HepG2 (cell line): Measurements from ENCODE around the gene DHRS7. TPM values are rescaled to one million over a fixed set of nuclear protein-coding genes. Genes with fewer than 3 reads are reported as not detected.

ENCODE experiments used
- CHD2 ChIP-seq: IDR thresholded peaks from 2 replicates; pipeline ENCODE4 v1.6.1; 2011; ENCODE audit warnings: low read depth, low read length, improper control_type of control experiment
- CREB1 ChIP-seq, 2 experiments: fragments of 450-650 bp in 1 of 2; IDR thresholded peaks; 2 replicates each; pipeline ENCODE4 v1.6.1; 2016 to 2017; ENCODE audit warnings: control low read depth in 1 of 2, mild to moderate bottlenecking in 1 of 2, missing compliant biosample characterization in 1 of 2, missing genetic modification characterization in 1 of 2
- HNF1A ChIP-seq, 2 experiments: sonication (generic) in 1 of 2; formaldehyde crosslinking in 1 of 2; IDR thresholded peaks; 2 replicates each; pipeline versions ENCODE4 v1.4.0 to v1.6.1; 2016 to 2020; ENCODE audit warnings: borderline replicate concordance in 1 of 2, low read depth in 1 of 2, mild to moderate bottlenecking in 1 of 2, missing genetic modification reagents in 1 of 2
- PCBP2 ChIP-seq: fragments of 200-400 bp; formaldehyde crosslinking; optimal IDR thresholded peaks from 2 replicates; pipeline ENCODE3; 2018; ENCODE audit warnings: low read length, low read depth; ENCODE audit not compliant: poor library complexity, severe bottlenecking
- TSC22D2 ChIP-seq: sonication (generic); formaldehyde crosslinking; IDR thresholded peaks from 2 replicates; pipeline ENCODE4 v1.5.1; 2020; ENCODE audit warnings: missing genetic modification reagents, mild to moderate bottlenecking, borderline replicate concordance
- ZNF639 ChIP-seq: conservative IDR thresholded peaks from 2 replicates; pipeline ENCODE4 v1.6.1; 2018; ENCODE audit warnings: missing genetic modification reagents
- ZNF678 ChIP-seq: sonication (generic); formaldehyde crosslinking; IDR thresholded peaks from 2 replicates; pipeline ENCODE4 v1.4.0; 2020; ENCODE audit warnings: mild to moderate bottlenecking, missing genetic modification reagents
- ZNF740 ChIP-seq: sonication (generic); formaldehyde crosslinking; IDR thresholded peaks from 2 replicates; pipeline ENCODE4 v1.4.0; 2020; ENCODE audit warnings: missing genetic modification reagents
- polyA plus RNA-seq, 8 experiments: library from polyadenylated mRNA; depleted of rRNA in 3 of 8; stranded (reverse) in 7 of 8; unstranded in 1 of 8; fragments of >200 nt; fragmentation: Illumina TruSeq in 4 of 8; extraction: Trizol in 4 of 8; gene quantifications; 2 replicates each; pipeline versions ENCODE4 v1.2.1 to v1.2.3, GENCODE V29; 2011 to 2016; ENCODE audit warnings: low read depth in 4 of 8, missing spikeins in 1 of 8, mixed read lengths in 1 of 8; ENCODE audit not compliant: insufficient read depth in 1 of 8
- total RNA-seq, 5 experiments: library from RNA; depleted of rRNA; stranded (reverse); fragments of >200 nt; fragmentation: Illumina TruSeq; extraction: Trizol; gene quantifications; 2 replicates each; pipeline ENCODE4 v1.2.3, GENCODE V29; 2016; ENCODE audit warnings: low read depth in 1 of 5

The DHRS7 gene
- total and polyA plus RNA-seq, 2 of the 13 experiments (the other 11 are each of a cell fraction or from before 2014, with no cell fraction given), result 20.8 to 44.4 TPM

- TF ChIP-seq HNF1A (IDR thresholded peaks at IDR 0.05; ENCODE audit: low read depth) (no peak), HNF1A (CRISPR knock-in tag; IDR thresholded peaks at IDR 0.05; ENCODE audit: borderline replicate concordance) (no peak), PCBP2 (no peak), CHD2 (no peak), ZNF740 (CRISPR knock-in tag) (no peak), TSC22D2 (CRISPR knock-in tag) (no peak), ZNF639 (CRISPR knock-in tag) (no peak), CREB1 (IDR thresholded peaks at IDR 0.05) (no peak), CREB1 (CRISPR knock-in tag; IDR thresholded peaks at IDR 0.05) (no peak), ZNF678 (CRISPR knock-in tag) (no peak)
Observed at GRCh38 chr14:60151715-60152114, 13.5 kb downstream of the DHRS7 start (continued).
